ENCODE results near the gene PGM5.

DNA sequence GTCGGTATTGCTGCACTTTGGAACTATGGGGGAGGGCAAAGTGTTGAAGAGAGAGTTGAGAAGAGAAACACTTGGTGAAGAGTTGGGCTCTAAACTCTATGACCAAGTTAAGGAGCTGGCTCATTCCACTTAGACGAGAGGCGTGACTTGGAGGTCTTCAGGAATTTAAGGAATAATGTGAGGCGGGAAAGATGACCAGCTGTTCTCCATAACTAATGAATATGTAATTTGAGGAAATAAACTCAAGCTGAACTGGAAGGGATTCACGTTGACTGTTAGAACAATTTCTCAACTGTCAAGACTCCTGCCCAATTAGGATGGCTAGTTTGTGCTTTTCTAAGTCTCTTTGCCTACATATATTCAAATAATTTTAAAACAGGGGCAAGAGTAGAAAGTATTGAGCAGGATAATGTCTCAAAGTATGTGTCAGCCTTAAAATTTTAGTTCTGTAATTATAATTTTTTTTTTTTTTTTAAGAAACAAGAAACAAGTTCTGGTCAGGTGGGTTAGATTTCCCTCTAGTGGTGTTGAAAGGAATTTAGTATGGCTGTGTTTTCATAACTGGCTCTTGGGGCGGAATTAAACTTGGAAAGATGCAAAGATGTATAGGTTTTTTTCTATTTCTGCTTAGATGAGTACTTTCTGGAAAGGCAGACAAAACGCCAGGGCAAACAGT is 150.9 kb downstream of the PGM5 start:
- TF ChIP-seq CTCF (conservative IDR thresholded peaks at IDR 0.05; ENCODE audit: low read depth, low read length) (peak; percentile 59), EZH2 (IDR thresholded peaks at IDR 0.05; ENCODE audit: borderline replicate concordance, low read depth, low read length, poor library complexity, severe bottlenecking) (no peak)

All from A673 (cell line).